GM19468 (cell line): Measurements from ENCODE around the gene DNAI2.

Experiments used
- ATAC-seq: cut with Tn5 transposase; IDR thresholded peaks from one replicate; pipeline ENCODE4 v1.9.1; 2021; ENCODE audit warnings: mild to moderate bottlenecking, moderate library complexity, moderate number of reproducible peaks; ENCODE audit not compliant: unreplicated experiment; ENCODE audit errors: extremely low read depth

DNAI2 gene

DNA sequence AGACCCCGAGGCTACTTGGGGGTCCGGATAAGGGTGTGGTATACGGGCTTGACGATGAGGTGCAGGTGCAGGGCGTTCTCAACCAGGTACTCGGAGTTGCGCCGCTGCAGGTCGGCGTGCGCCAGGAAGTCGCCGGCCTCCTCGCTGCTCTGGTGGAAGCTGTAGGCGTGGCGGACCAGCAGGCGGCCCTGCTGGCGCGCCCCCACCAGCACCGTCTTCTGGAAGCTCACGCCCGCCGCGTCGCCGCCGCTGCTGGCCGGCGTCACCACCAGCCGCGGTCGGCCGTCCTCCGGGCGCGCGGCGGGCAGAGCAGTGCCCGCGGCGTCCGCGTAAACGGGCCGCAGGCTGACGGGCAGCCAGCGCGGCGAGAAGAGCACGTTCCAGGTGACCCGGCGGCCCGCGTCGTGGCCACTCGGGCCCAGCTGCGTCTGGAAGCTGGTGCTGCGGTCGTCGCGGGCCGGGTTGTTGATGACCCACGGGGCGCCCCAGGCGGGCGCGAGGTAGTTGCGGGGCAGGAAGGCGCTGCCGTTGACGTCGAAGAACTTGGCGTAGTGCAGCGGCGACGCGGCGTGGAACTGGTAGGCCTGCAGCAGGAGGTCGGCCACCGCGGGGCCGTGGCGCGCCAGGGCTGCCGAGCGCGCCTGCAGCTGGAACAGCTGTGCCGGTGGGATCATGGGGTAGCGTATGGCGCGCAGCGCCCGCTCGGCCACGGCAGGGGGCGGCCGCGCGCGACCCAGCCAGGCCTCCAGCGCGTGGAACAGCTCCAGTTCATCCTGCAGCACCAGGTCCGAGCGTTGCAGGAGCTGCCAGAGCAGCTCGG, 82.8 kb downstream of the DNAI2 start:
- no peak for ATAC-seq

DNA sequence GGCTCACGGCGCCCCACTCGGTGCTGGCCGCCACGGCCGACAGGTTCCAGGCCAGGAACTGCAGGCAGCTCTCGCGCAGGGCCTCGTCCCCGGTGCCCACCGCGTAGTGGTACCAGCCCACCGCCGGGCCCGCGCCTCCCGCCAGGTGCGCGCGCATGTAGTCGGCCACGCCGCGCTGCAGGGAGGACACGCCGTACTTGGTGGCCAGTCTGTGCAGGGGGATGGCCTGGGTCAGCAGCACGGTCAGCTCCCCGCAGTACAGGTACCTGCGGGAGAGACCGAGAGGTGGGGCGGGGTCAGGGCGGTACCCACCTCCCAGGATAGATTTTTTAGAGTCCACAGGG, 83.4 kb downstream of the DNAI2 start:
- ATAC-seq: no peak

DNA sequence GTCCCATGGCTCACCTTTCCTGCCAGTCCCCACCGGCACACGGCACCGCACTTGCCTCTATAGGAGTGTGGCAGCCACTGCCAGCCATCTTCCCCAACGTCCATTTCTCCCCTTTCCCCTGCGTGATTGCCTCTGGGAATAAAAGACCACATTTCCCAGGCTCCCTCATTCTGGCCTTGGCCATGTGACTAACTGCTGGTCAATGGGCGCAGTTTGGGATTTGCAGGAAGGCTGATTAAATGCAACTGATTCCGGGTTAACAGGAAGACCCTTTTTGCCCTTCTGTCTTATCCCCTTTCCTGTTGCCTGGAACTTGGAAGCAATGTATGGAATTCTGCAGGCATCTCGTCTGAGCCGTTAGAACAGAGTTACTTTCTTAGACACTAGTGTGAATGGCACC, 84.7 kb downstream of the DNAI2 start:
- ATAC-seq: no peak

DNA sequence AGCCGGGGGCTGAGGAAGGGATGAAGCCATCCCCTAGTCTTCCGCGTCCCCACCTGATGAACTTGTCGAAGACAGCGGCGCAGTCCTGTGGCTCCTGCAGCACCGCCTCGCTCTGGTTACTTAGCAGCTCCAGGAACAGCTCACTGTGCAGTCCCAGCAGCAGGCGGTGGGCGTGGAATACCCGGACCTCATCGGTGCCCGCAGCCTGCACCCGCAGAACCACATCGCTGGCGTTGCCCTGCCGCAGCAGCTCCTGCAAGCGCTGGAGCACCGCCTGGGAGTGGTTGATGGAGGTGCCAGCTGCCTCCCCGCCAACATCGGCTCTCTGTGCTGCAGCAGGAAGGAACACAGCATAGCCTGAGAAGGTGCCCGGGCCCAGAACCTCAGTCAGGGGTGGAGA, 85.9 kb downstream of the DNAI2 start:
- no peak for ATAC-seq

DNA sequence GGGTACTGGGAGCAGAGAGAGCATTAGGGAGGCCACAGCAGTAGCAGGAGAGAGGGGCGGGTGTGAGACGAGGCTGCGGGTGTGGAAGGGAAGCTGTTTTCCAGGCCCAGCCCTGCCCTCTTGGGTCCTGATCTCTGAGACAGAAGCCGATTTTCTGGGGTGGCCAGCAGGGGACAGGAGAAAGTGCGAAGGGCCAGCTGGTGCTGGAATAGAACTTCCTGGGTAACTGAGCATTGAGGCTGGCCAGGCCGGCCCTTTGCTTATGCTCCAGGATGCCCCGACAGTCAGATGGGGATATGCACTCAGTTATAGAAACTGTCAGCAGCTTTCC, 86.8 kb downstream of the DNAI2 start:
- ATAC-seq: no peak

DNA sequence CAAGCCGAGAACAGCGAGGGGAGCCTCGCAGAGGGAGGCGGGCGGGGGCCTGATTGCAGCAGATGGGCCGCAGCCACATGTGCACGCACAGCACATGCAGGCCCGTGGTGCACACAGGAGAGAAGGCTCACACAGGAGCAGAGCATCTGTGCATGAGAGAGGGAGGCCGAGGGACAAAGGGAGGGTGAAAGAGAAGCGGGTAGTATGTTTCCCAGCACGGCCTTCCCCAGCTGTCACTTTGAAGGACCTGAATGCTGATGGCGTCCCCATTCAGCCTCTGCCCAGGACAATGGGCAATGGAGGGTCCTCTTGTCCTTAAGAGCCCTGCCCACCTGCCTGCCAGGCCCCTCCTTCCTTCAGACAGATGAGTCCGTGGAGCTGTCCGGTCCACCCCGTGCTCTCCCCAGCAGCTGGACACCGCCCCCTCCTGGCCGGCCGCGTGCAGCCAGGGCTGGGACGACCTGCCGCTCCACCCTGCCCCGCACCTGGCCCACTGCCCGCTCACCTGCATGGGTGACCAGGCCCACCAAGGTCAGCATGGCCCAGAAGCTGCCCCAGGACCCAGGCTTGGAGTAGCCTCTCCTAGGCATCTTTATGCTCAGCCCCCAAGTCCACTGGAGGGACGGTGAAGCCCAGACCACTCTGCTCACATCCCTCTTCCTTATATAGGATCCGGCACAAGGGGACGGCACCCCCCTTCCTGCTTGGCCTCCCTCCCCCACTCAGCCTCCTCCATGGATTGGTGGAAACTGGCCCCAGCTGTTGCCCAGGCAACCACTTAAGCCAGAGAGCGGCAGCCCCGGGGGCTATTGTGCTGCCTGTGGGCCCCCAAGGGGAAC, 87.4 kb downstream of the DNAI2 start, which contains the start of gene BTBD17:
TSS of gene BTBD17 (minus strand) at position 639 of the 839 bp plus-strand sequence. CDS start at position 590, 49 bp downstream.
- ATAC-seq: no peak

DNA sequence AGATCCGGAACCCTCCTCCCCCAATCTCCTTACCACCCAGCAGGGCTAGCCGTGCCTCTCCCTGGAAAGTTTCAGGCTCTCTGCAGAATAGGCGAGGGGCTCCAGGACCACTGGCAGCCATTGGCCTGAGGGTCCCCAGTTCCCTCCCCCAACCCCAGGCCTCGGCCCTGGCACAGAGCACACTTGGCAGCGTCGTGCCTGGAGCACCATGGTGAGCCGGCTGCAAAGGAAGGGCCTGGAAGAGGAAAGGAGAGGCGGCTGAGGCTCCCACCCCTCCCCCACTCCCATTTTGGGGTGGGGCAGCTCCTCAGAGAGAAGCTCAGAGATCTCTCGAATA, 88.0 kb downstream of the DNAI2 start:
- ATAC-seq: no peak

DNA sequence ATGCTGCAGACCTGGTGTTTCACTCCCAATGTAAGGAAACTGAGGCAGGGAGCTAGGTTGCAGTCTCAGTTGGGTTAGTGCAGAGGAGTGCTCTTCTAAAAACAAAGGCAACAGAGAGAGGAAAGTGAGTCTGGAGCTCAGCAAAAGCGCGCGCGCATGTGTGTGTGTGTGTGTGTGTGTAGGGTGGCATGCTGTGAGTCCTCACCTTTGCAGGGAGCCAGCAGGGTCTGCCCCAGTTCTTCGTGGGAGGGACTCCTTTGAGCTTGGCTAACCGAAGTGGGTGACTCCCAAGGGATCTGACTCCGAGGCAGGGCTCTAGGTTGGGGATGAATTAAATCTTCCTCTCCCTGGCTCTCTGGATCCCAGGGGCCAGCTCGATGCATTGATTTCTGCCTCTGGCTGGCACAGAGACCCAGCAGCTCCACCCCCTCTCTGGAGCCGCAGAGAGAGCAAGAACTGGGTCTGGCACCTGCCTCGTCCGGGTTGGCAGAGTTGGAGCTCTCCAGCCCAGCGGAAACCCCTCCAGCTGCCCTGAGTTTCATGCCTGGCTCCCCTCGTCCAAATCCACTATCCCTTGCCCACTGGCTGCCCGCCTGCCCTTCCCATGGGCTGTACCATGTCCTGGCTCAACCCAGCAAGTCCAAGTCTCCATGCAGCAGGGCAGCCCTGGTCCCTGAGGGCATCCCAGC, 88.9 kb downstream of the DNAI2 start:
- ATAC-seq: no peak
